ENCODE measurements around the gene HSPBAP1. TPM values are rescaled to one million over a fixed set of nuclear protein-coding genes. Genes with fewer than 3 reads are reported as not detected.
A peak's percentile ranks its signal among the peaks of the same experiment; 100 is the strongest.

The HSPBAP1 gene
- total and polyA plus RNA-seq, 2 of the 13 experiments (the other 11 are each of a cell fraction or from before 2014, with no cell fraction given), result 4.2 to 5.1 TPM

- TF ChIP-seq, protein P1, sequence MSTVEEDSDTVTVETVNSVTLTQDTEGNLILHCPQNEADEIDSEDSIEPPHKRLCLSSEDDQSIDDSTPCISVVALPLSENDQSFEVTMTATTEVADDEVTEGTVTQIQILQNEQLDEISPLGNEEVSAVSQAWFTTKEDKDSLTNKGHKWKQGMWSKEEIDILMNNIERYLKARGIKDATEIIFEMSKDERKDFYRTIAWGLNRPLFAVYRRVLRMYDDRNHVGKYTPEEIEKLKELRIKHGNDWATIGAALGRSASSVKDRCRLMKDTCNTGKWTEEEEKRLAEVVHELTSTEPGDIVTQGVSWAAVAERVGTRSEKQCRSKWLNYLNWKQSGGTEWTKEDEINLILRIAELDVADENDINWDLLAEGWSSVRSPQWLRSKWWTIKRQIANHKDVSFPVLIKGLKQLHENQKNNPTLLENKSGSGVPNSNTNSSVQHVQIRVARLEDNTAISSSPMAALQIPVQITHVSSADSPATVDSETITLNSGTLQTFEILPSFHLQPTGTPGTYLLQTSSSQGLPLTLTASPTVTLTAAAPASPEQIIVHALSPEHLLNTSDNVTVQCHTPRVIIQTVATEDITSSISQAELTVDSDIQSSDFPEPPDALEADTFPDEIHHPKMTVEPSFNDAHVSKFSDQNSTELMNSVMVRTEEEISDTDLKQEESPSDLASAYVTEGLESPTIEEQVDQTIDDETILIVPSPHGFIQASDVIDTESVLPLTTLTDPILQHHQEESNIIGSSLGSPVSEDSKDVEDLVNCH (CRISPR knock-in tag; IDR thresholded peaks at IDR 0.05), result no peak
- TF ChIP-seq NFE2 (CRISPR knock-in tag; IDR thresholded peaks at IDR 0.05) (no peak), CBX1 (IDR thresholded peaks at IDR 0.05; ENCODE audit: low read depth) (no peak), POLR2G (IDR thresholded peaks at IDR 0.05; ENCODE audit: low read depth, low read length) (peak; percentile 69; the same call in 1 of the 2 replicates), HOXA7 (CRISPR knock-in tag; IDR thresholded peaks at IDR 0.05) (no peak), RXRA (CRISPR knock-in tag; IDR thresholded peaks at IDR 0.05) (peak; percentile 67), SMAD9 (CRISPR knock-in tag; IDR thresholded peaks at IDR 0.05) (no peak), ZNF512B (CRISPR knock-in tag; IDR thresholded peaks at IDR 0.05; ENCODE audit: borderline replicate concordance) (no peak), POLR2AphosphoS2 (IDR thresholded peaks at IDR 0.05; ENCODE audit: low read depth, low read length) (no peak), SYNCRIP (IDR thresholded peaks at IDR 0.05; ENCODE audit: insufficient read depth, low read depth, low read length) (no peak), RELA (CRISPR knock-in tag; IDR thresholded peaks at IDR 0.05) (no peak), GTF3A (CRISPR knock-in tag; conservative IDR thresholded peaks at IDR 0.05) (no peak), REL (CRISPR knock-in tag; conservative IDR thresholded peaks at IDR 0.05) (0 out of 2 replicates have a peak, but pooled peaks have one; percentile 66), SRSF9 (IDR thresholded peaks at IDR 0.05; ENCODE audit: borderline replicate concordance, insufficient read depth, low read depth, low read length, poor library complexity, severe bottlenecking) (no peak), RAD21 (CRISPR knock-in tag; IDR thresholded peaks at IDR 0.05) (peak; percentile 56; the same call in 1 of the 2 replicates), KLF6 (CRISPR knock-in tag; IDR thresholded peaks at IDR 0.05) (peak; percentile 82), RBFOX2 (IDR thresholded peaks at IDR 0.05; ENCODE audit: low read depth, low read length) (peak; percentile 68)
- TF ChIP-seq, protein P2, sequence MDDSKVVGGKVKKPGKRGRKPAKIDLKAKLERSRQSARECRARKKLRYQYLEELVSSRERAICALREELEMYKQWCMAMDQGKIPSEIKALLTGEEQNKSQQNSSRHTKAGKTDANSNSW (CRISPR knock-in tag; IDR thresholded peaks at IDR 0.05; ENCODE audit: borderline replicate concordance), result 0 out of 2 replicates have a peak, but pooled peaks have one; percentile 63
- TF ChIP-seq, protein P3, sequence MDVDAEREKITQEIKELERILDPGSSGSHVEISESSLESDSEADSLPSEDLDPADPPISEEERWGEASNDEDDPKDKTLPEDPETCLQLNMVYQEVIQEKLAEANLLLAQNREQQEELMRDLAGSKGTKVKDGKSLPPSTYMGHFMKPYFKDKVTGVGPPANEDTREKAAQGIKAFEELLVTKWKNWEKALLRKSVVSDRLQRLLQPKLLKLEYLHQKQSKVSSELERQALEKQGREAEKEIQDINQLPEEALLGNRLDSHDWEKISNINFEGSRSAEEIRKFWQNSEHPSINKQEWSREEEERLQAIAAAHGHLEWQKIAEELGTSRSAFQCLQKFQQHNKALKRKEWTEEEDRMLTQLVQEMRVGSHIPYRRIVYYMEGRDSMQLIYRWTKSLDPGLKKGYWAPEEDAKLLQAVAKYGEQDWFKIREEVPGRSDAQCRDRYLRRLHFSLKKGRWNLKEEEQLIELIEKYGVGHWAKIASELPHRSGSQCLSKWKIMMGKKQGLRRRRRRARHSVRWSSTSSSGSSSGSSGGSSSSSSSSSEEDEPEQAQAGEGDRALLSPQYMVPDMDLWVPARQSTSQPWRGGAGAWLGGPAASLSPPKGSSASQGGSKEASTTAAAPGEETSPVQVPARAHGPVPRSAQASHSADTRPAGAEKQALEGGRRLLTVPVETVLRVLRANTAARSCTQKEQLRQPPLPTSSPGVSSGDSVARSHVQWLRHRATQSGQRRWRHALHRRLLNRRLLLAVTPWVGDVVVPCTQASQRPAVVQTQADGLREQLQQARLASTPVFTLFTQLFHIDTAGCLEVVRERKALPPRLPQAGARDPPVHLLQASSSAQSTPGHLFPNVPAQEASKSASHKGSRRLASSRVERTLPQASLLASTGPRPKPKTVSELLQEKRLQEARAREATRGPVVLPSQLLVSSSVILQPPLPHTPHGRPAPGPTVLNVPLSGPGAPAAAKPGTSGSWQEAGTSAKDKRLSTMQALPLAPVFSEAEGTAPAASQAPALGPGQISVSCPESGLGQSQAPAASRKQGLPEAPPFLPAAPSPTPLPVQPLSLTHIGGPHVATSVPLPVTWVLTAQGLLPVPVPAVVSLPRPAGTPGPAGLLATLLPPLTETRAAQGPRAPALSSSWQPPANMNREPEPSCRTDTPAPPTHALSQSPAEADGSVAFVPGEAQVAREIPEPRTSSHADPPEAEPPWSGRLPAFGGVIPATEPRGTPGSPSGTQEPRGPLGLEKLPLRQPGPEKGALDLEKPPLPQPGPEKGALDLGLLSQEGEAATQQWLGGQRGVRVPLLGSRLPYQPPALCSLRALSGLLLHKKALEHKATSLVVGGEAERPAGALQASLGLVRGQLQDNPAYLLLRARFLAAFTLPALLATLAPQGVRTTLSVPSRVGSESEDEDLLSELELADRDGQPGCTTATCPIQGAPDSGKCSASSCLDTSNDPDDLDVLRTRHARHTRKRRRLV (CRISPR knock-in tag; IDR thresholded peaks at IDR 0.05), result peak; percentile 90
Observed at GRCh38 chr3:122793568-122794416, at the start of gene HSPBAP1 (continued).

Measured in HepG2 (cell line).